Dedifferentiated amniotic fluid mesenchymal stem cell (primary cell): ENCODE data around the gene FERMT2.

Experiments used
- DNase-seq: peaks from one replicate; pipeline ENCODE4 v3.0.0-alpha.2; 2016; ENCODE audit errors: extremely low spot score

Gene FERMT2

DNA sequence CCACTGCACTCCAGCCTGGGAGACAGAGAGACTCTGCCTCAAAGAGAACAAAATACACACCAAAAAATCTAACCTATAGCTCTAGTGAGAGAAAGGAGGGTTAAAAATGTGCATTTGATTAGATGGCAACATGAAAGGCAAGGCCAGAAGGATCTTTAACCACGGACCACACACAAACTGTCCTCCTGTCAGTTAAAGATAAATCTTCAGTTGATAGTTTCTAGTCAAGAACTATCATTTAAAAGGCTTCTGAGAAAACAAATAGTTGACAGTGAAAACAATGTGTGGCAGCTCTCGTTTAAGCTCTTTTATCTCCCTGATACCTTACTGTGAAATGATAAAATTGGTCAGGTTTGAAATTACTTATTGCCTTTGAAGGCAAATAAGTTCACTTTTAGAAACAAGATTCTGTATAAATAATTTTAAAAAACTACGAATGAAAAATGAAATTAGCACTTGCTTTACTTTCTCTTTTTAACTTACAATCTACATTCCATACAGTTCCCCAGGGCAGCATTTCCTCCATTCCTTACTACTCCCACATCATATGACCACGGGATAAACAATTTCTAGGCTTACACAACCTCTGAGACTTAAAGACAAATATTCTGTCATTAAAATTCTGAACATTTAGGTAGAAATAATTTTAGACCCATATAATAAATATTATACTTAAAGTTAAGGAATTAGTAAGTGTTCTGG, 88.1 kb downstream of the FERMT2 start:
- peak; percentile 95 for DNase-seq

DNA sequence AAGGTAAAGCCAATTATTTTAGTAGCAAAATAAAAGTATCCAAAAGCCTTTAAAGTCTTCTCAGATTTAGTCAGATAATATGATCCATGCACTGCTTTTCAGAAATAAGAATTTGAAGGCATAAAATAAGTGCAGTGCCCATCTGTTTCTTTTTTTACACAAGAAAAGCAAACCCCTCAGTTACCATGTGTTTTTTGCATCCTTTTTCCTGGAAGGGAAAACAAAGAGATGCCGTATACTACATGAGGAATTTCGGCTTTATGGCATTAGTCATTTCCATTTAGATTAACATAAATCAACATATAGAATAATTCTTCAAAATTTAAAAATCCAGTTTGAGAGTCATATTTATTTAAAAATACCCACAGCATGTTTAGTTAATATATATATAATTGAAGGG, 89.4 kb downstream of the FERMT2 start:
- DNase-seq: no peak

DNA sequence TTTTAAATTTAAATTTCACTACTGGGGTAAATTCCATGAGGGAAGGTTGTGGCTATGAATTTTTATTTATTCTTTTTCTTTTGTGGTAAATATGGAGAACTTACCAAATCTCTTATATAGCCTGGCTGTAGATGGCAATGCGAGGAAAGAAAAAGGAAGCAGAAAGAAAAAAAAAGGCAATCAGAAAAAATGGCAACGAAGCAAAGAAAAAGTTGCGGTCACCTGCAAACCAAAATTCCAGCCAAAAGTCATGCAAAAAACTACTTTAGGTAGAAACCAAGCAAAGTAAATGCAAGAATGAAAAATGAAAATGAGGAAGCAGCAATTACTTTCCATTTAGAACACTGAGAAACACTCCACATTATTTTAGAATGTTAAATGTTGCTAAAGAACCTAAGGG, 89.9 kb downstream of the FERMT2 start:
- no peak for DNase-seq

DNA sequence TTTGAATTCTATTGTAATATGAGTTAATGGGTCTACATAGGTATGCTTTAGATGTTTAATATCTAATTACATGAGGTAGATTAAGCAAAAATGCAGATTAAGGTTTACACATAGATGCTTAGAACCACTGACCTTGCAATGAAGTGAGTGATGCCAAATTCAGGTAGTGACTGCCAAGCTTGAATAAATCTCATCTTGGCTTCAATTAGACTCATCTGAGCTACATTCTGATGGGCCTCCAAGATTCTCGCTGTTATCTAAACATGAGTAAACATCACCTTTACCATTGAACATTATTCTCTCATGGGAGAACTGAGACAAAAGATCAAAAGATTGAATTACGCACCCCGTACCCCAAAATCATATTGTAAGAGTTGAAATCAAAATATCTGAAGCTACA, 90.6 kb downstream of the FERMT2 start:
- no peak for DNase-seq

DNA sequence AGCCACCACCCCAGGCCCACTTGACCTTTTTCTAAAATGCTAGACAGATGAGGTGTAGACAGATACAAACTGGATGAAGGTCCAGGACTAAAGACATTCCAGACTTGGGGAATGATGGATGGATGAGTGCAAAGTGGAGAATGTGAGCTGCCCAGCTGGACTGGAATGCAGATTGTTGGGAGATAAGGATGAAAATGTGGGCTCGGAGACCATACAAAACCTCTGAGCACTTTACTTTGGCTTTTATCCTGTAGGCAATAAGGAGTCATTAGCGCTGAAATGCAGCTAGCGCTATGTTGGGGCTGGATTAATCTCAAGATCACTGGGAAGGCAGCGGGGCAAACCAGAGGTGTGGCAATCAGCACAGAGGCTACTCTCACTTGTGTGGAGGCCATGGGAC, 94.7 kb downstream of the FERMT2 start:
- no peak for DNase-seq

DNA sequence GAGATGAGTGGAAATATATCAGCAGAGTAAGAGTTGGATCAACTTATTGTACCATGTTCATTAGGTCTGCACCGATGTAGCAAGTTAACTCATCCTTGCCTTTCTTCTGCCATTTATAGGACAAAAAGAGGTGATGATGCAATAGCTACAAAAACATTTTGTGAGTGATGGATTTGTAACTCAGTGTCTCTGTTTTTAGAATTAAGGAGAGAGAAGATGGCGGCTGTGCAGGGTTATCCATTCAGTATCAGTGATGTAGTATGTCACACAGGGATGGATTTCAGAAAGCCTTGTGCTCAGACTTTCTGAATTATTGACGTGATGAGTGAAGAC, 97.4 kb downstream of the FERMT2 start:
- no peak for DNase-seq

DNA sequence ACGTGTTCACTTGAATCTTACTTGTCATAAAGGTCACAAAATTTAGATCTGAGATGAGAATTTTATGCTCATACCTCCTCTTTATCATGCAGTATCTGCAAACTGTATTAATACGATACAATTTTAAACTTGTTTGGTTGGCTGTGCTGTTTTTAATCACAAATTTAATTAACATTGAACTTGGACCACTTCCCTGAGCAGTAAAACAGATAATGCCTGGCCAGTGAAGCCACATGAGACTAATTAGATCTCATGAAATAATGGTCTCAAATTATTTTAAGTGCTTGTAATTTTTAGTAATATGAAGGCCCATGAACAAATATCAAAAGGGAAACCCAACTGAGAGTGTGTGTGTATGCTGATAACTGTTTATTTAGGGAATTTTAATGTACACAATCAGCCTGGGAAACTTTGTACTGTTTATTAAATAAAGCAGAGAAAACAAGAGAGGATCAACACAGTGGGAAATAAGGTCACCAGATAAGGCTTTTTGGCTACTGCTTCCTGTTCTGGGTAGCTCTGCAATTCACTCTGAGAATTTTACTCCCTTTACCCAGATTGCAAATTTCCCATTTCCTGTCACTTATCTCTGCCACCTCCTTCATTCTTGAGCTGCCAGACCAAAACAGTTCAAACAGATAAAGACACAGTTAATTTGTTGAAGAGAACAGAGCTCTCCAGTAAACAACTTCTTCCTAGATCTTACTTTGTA, 97.9 kb downstream of the FERMT2 start:
- no peak for DNase-seq

DNA sequence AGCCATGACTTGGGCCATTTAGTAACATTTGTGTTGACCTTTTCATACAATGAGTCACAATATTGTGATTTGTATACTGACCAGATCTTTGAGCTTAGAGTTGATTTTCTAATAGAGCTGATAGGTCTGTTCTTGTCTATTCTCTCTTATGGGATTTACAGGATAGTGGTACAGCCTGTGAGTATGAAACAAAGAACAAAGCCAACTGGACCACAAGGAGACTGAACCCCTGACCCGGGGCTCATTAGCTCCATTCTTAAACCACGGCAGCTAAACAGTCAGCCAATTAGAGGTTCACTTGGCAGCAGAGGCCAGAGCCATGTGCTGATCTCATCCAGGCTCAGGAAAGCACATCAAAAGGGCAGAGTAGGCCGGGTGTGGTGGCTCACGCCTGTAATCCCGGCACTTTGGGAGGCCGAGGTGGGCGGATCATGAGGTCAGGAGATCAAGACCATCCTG, 100.4 kb downstream of the FERMT2 start:
- DNase-seq: no peak

DNA sequence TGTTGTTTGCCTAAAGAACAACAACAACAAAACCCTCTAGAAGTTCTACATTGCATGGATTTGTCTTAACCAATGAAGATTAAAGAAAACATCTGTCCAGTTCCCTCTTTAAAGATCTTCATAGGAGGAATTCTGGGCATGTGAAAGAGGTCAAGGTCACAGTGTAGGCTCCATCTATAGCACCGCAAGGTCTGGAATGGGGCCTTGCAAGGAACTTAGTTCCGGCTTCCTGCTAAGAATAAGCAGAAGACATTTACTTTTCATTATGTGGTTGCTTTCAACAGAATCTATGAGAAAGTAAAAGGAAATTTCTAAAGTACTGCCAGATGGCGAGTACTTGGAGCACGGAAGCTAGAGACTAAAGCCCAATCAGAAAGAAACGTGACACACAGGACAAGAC, 102.2 kb downstream of the FERMT2 start:
- no peak for DNase-seq

DNA sequence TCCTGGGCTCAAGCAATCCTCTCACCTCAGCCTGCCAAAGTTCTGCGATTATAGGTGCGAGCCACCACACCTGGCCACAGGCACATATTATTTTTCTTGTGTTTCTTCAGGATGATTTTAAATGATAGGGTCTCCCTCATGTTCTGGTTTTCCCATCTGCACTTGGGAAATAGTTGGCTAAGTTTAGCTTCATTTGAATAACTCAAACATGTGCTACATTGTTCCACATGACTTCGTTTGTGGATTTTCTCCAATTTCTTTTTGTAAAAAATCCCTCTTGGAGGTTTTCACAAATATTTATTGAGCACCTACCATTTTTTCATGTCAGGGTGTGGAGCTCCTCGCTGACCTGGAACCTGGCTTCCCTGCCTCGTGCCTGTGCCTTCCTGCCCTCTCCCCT, 104.3 kb downstream of the FERMT2 start:
- no peak for DNase-seq

DNA sequence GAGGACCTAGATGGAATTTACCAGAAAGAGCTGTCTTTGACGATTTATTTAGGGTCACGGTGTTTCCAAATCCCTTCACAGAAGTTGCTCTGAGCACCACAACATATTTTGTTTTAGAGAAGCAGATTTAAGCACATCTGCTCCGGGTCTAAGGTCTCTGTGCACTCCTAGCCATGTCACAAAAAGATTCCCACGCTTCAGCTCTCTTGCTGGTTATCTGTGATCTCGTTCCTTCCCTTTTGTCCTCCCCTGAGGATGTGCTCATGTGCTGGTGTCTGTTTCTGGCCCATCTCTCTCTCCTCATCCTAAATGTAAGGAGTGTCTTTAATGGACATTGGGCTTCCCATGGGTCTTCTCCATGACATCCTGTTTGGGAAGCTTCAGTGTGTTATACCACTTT, 105.8 kb downstream of the FERMT2 start:
- DNase-seq: no peak

DNA sequence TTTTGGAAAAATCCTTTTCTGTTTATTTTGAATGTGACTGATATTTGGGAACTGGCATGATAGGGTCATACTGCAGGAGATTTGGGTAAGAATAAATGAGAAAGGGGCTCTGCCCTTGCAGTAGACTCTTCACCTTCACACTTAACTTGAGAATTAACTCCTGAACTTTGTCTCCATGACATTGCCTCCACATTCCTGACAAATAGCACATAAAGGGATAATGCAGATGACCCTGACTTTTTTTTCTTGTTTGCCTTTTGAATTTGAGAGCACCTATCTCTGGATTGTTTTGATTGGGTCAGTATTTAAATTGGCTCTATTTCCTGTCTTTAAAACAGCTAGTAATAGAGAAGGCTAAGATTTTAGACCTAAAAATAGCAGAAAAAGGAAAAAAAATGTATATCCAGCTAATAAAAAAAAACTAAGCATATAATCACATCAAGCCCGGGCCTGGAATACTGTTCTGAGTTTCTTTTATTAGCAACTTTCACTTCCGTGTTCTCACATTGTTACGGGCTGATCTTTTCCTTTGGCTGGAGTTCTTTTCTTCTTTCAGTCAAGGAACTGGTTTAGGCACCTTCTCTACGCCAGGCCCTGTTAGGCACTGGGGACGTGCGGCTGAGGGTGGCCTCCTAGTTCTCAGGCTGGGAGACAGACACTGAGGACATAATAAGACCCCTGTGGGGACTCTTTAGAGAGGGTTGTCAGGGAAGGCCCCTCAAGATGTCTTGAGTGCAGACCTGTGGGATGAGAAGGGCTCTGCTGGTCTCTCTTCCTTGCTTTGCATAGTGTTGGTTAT, 106.4 kb downstream of the FERMT2 start:
- no peak for DNase-seq

DNA sequence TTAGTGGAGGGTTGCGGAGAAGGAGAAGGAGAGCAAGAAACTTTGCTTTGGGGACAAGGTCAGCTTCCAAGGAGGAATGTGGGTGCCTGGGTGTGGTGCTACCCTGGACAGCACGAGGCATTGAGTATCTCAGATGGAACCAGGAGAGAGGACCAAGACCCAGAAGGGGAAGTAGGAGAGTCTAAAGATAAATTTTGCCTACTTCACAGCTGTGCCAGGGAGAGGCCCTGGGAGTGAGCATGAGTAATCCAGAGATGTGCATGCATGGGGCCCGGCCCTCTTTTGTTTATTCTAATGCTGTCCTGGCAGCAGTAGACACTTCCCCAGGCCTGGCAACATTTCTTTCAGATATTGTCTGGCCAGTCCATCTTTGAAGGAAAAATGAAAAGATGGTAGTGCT, 110.0 kb downstream of the FERMT2 start:
- DNase-seq: peak; percentile 87

DNA sequence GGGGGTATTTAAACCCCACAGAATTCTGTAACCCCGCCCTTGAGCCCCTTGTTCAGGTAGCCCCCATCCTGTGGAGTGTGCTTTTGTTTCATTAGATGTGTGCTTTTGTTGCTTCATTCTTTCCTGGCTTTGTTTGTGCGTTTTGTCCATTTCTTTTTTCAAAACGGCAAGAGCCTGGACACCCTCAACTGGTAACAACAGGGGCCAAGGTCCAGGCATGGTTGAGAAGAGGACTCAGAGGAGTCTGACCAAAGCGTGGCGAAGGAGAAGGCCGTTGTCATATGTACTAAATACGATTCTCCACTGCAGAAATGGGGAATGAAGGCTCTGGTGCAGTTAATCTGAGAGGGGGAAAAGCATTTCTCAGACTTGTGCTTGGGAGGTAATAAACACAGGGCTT, 113.4 kb downstream of the FERMT2 start:
- no peak for DNase-seq

DNA sequence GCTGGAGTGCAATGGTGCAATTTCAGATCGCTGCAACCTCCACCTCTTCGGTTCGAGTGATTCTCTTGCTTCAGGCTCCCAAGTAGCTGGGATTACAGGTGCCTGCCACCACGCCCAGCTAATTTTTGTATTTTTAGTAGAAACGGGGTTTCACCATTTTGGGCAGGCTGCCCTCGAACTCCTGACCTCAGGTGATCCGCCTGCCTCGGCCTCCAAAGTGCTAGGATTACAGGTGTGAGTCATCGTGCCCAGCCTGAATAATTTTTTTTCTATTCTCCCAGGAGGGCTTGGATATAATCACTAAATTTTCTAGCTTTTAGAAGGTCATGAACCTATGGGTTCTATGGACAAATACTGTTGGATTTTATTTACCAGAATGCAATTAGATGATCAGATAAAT, 114.8 kb downstream of the FERMT2 start:
- DNase-seq: no peak

DNA sequence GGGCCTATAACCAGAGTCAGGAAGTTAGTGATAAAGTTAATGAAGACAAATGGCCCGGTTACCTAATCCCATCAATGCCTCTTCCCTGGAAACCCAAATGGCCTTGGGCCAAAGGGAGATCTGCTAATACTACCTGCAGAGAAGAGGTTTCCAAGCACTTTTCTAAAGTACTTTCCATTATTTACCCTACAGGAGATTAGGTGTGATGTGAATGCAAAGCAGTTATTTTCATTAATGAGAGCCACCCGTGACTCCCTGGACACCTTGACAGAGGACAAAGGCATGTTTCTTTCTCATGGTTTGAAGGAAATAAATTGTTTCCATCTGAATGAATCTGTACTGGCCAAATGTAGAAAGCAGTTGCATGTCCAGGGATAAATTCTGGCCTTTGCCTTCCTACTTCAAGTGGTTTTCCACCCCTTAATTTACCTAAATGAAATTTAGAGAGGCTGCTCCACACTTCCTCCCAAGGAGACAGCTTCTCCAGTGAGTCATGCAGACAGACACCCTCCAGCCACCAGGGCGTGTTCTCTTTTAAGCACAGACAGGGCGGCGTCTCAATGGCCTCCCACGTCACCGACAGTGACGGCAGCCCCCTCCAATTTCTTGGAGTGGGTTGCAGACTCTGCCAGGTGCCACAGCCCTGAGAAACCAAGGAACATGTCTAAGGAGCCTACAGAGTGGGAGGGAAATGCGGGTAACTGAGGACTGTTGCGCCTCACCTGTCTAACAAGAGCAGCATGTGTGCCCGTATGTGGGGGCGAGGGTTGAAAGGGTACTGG, 115.5 kb downstream of the FERMT2 start:
- peak; percentile 66 for DNase-seq

DNA sequence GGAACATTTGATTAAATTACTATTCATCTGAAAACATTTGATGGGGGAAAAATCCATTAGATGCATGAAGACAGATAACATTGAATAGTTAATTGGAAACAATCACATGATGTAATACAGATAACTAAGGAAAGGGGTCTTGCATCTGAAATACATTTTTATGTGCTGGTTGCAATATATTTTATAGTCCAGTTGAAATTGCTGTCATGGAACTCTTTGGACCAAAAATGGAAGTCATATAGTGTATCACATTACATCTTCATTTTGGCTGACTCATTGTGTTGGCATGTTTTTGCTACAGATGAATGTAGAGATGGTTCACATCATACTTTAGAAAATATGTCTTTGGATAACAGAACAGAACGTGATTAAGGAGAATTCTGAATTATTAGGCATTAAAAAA, 116.4 kb downstream of the FERMT2 start:
- peak; percentile 88 for DNase-seq

DNA sequence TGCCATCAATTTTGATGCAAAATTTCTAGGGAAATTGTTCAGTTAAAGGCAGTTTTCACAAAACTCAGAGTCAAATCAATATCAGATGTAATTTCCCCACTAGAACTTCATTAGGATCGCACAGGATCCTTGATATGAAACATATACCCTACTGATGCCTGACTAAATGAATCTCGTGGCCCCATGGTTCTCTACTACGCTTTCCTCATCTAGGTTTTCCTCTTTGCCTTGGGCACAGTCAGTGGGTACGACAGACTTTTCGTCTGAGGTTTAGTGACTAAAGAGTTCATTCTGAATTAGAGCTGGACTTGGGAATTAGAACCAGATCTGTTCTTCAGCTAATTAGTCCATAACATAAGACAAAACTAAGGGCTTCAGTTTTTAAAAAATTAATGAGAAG, 117.0 kb downstream of the FERMT2 start:
- no peak for DNase-seq

DNA sequence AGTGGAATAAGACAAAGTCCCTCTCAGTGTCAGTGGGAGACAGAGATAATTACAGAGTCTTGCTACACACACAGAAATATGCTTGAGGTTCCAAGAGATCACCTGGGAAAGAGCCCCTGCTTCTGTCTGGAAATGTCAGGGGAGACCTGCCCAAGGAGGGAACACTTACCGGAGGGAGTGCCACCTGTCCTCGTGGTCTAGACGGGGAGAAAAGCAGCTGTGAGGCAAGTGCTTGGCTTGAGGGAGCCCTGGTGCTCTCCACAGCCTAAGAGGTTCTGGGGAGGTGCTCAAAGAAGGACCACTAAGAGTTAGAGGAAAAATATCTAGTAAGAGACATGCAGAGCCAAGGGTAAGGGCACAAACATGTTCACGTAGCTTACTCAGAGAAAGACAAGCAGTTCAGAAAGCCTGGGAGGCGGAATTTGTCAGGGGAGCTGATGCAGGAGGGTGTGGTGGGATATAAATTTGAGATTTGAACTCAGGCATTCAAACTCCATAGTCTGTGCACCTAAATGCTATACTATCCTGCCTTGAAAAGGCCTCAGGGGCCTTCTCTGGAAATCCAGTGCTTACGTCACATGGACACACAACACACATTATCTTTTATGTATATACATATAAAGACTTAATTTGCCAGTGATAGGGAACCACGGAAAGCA, 121.2 kb downstream of the FERMT2 start:
- no peak for DNase-seq

DNA sequence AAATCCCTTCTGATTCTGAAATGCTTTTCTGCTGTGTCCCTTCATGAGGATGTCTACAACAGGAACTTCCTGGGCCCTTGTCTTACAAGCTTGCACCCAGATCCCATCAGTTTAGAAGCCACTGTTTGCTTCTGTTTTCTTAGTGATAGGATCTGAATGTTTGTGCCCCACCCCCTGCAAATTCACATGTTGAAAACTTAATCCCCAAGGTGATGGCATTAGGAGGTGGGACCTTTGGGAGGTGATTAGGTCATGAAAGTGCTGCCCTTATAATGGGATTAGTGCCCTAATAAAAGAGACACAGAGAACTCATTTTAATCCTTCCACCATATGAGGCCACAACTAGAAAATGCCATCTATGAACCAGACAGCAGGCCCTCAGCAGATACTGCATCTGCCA, 123.4 kb downstream of the FERMT2 start:
- DNase-seq: no peak

DNA sequence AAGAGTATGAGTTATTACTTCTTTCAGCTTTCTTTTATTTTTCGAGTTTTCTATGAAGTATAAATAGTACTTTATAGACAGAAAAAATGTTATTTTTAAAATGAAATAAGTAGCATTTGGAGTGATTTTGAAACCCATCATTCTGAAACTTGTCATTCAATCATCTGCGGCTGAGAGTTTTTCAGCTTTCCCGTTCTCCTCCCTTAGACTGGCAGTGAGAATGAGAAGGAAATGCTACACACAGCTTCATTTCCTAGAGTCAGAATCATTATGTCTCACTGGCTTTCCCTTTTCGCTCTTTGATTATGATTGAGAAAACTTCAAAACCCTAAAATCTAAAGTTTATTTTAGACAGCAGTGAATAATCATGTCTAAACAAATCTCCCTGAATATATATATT, 125.8 kb downstream of the FERMT2 start:
- no peak for DNase-seq

DNA sequence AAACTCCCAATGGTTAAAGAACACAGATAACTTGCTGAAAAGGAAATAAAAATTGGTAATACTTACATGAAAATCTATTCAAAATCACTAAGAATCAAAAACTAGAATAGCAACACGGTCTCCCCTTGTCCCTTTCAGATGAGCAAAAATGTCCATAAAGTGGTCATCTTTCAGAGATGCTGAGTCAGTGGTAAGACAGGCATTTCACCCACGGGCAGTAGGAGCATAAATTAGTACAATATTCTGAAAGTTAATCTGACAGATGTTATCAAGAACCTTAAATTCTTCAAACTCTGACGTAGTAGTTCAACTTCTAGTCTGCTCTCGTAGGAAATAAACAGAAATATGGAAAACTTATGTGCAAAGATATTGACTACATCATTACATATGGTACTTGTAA, 126.4 kb downstream of the FERMT2 start:
- no peak for DNase-seq
